Hepatocyte (in vitro differentiated cells): Measurements from ENCODE around the gene STK39. TPM values are rescaled to one million over a fixed set of nuclear protein-coding genes. Genes with fewer than 3 reads are reported as not detected.
"Not testable (repeated sequence)": the region's sequence is repeated elsewhere in the genome, so short reads cannot be mapped to it uniquely, and the experiment has no call there.

Source experiments
- DNase-seq: peaks from one replicate; pipeline ENCODE4 v3.0.0-alpha.2; 2016; ENCODE audit warnings: low spot score
- H2AFZ ChIP-seq: fragments of 200-600 bp; sonication (generic); 2 replicates; pipeline ENCODE4 v1.6.0; 2016; ENCODE audit warnings: antibody characterized with exemption, mild to moderate bottlenecking
- H3K27ac ChIP-seq: fragments of 200-600 bp; sonication (generic); 2 replicates; pipeline ENCODE4 v1.5.1; 2016; ENCODE audit warnings: mild to moderate bottlenecking
- H3K27me3 ChIP-seq: fragments of 200-600 bp; sonication (generic); 2 replicates; pipeline ENCODE4 v1.6.1; 2016
- H3K36me3 ChIP-seq: fragments of 200-600 bp; sonication (generic); replicated peaks from 2 replicates; pipeline ENCODE4 v1.5.1; 2016; ENCODE audit warnings: low read depth; ENCODE audit not compliant: insufficient read depth
- H3K4me1 ChIP-seq: fragments of 200-600 bp; sonication (generic); 2 replicates; pipeline ENCODE4 v1.5.1; 2016; ENCODE audit warnings: mild to moderate bottlenecking, moderate library complexity; ENCODE audit not compliant: insufficient read depth
- H3K4me2 ChIP-seq: fragments of 200-600 bp; sonication (generic); 2 replicates; pipeline ENCODE4 v1.6.0; 2016
- H3K4me3 ChIP-seq: fragments of 200-600 bp; sonication (generic); 2 replicates; pipeline ENCODE4 v1.5.1; 2016; ENCODE audit warnings: mild to moderate bottlenecking
- H3K79me2 ChIP-seq: fragments of 200-600 bp; sonication (generic); 2 replicates; pipeline ENCODE4 v1.6.0; 2017; ENCODE audit warnings: mild to moderate bottlenecking
- H3K9me2 ChIP-seq: fragments of 200-600 bp; sonication (generic); replicated peaks from 2 replicates; pipeline ENCODE4 v1.6.0; 2017; ENCODE audit warnings: mild to moderate bottlenecking; ENCODE audit not compliant: insufficient read depth
- H3K9me3 ChIP-seq: fragments of 200-600 bp; sonication (generic); 2 replicates; pipeline ENCODE4 v1.5.1; 2016; ENCODE audit warnings: low read depth, mild to moderate bottlenecking
- H4K20me1 ChIP-seq: fragments of 200-600 bp; sonication (generic); 2 replicates; pipeline ENCODE4 v1.6.0; 2016; ENCODE audit warnings: mild to moderate bottlenecking; ENCODE audit not compliant: insufficient read depth, poor library complexity, severe bottlenecking
- CTCF ChIP-seq: fragments of 200-600 bp; sonication (generic); IDR thresholded peaks from 2 replicates; pipeline ENCODE4 v1.5.1; 2016; ENCODE audit warnings: antibody characterized with exemption, mild to moderate bottlenecking; ENCODE audit not compliant: poor library complexity
- EZH2 ChIP-seq: fragments of 200-600 bp; sonication (generic); IDR thresholded peaks from 2 replicates; pipeline ENCODE4 v1.6.1; 2016; ENCODE audit warnings: antibody characterized with exemption, mild to moderate bottlenecking, borderline replicate concordance
- EZH2phosphoT487 ChIP-seq: fragments of 200-600 bp; sonication (generic); IDR thresholded peaks from one replicate; pipeline ENCODE4 v1.6.1; 2018; ENCODE audit warnings: antibody characterized with exemption, mild to moderate bottlenecking, low read depth, moderate library complexity; ENCODE audit not compliant: unreplicated experiment, severe bottlenecking
- WGBS: methylation state at CpG from one replicate; pipeline ENCODE4 v1.1.6; 2016; ENCODE audit warnings: low lambda C conversion rate; ENCODE audit errors: missing lambda C conversion rate; 5-methylcytosine and 5-hydroxymethylcytosine counted together
- polyA plus RNA-seq: library from polyadenylated mRNA; unstranded; fragments of >200 nt; fragmentation: Nextera tagmentation; extraction: Ambion mirVana; gene quantifications from 2 replicates; pipeline ENCODE4 v1.2.1, GENCODE V29; 2016
- total RNA-seq: library from RNA; depleted of rRNA; stranded (reverse); fragments of >200 nt; gene quantifications from 2 replicates; pipeline ENCODE4 v1.2.3, GENCODE V29; 2014

STK39 gene
- total and polyA plus RNA-seq, 2 experiments from 2014 or later = 26.9 to 39.4 TPM

GRCh38 chr2:168278424-168278888 is 31.1 kb upstream of the STK39 start:
- DNase-seq = peak; percentile 71
- Histone ChIP-seq H4K20me1 (no peaks in the 10 kb centered on the region), H3K9me3 (no peaks in the 10 kb centered on the region), H3K79me2 (no peaks in the 10 kb centered on the region), H3K27me3 (no peaks in the 10 kb centered on the region), H3K36me3 (no peaks in the 10 kb centered on the region), H3K4me3 (no peak overlapping the region), H3K4me2 (no peak overlapping the region), H3K27ac (peak overlapping the region; percentile 71), H3K4me1 (peaks cover 8% of the 10 kb centered on the region), H2AFZ (no peak overlapping the region), H3K9me2 (no peaks in the 10 kb centered on the region)
- WGBS = 29% methylated on average over 5 of the region's 5 CpGs
- no peak for TF ChIP-seq CTCF

- Histone ChIP-seq H3K79me2 (no peaks in the 10 kb centered on the region), H3K27me3 (no peaks in the 10 kb centered on the region), H3K27ac (peak overlapping the region; percentile 71), H3K4me2 (no peak overlapping the region), H3K36me3 (no peaks in the 10 kb centered on the region), H4K20me1 (no peaks in the 10 kb centered on the region), H3K4me1 (peaks cover 8% of the 10 kb centered on the region), H3K9me2 (no peaks in the 10 kb centered on the region), H2AFZ (no peak overlapping the region), H3K9me3 (no peaks in the 10 kb centered on the region), H3K4me3 (no peak overlapping the region)
- TF ChIP-seq EZH2 = no peak
- no peak for TF ChIP-seq CTCF
- TF ChIP-seq EZH2phosphoT487 = no peak
- DNase-seq = no peak
- WGBS = 67% methylated on average over 3 of the region's 3 CpGs
Measured at GRCh38 chr2:168277276-168277675, 29.9 kb upstream of the STK39 start.

DNA sequence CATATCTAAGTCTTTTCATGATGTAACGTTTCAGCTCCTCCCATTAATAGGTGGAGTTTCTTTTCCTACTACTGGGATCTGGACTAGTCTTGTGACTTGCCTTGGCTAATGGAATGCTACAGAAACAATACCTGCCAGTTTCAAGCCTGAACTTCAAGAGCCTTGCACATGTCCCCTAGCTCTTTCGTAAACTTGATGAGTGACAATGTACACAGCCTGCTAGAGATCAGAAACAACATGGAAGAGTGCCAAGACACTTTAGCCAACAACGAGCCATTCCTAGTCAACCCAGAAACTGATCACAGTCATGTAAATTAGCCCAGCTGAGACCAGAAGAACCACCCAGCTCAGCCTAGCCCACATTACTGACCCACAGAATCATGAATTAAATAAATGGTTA is 24.8 kb upstream of the STK39 start:
- no peak overlapping the region for H3K4me2 ChIP-seq
- no peaks in the 10 kb centered on the region for H3K36me3 ChIP-seq
- H2AFZ ChIP-seq = no peak overlapping the region
- no peak overlapping the region for H3K27ac ChIP-seq
- no peaks in the 10 kb centered on the region for H3K4me1 ChIP-seq
- DNase-seq = peak; percentile 11
- H4K20me1 ChIP-seq = no peaks in the 10 kb centered on the region
- 84% methylated on average over 3 of the region's 3 CpGs for WGBS
- no peak overlapping the region for H3K4me3 ChIP-seq
- H3K79me2 ChIP-seq = no peaks in the 10 kb centered on the region
- TF ChIP-seq EZH2 (no peak), CTCF (no peak), EZH2phosphoT487 (no peak)
- no peaks in the 10 kb centered on the region for H3K9me3 ChIP-seq
- no peaks in the 10 kb centered on the region for H3K9me2 ChIP-seq
- no peaks in the 10 kb centered on the region for H3K27me3 ChIP-seq

DNA sequence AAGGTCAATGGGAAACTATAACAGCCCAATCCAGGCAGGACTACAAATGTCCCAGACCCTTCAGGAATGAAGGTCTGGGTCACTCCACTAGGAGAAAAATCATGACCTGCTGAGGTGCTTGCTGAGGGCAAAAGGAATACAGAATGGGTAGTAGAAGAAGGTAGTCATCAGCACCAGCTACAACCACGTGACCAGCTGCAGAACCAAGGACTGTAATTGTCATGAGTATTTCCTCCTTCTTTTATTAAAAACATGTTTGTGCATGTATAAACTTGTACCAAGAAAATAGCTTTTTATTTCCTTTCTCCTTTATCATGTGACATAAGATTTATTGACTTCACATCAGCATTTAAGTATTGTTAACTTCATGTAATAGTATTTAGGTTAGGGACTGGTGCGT is 15.5 kb upstream of the STK39 start:
- H3K4me1 ChIP-seq, H2AFZ ChIP-seq, H3K27me3 ChIP-seq, H3K9me2 ChIP-seq, H3K9me3 ChIP-seq, H3K4me3 ChIP-seq, H3K27ac ChIP-seq, H3K4me2 ChIP-seq, DNase-seq, H3K79me2 ChIP-seq, H4K20me1 ChIP-seq, H3K36me3 ChIP-seq: not testable (repeated sequence)
- WGBS = 84% methylated on average over 2 of the region's 2 CpGs
